K562 treated with DMSO at 1 percent for 4 hours (cell line): ENCODE measurements around the gene RAB5A. TPM values are rescaled to one million over a fixed set of nuclear protein-coding genes. Genes with fewer than 3 reads are reported as not detected.

Source experiments
- total RNA-seq: library from RNA; unstranded; fragments of 300-600 nt; gene quantifications from 2 replicates; pipeline ENCODE4 v1.2.3, GENCODE V29; 2022; ENCODE audit not compliant: insufficient read depth

Gene RAB5A, protein sequence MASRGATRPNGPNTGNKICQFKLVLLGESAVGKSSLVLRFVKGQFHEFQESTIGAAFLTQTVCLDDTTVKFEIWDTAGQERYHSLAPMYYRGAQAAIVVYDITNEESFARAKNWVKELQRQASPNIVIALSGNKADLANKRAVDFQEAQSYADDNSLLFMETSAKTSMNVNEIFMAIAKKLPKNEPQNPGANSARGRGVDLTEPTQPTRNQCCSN
- total RNA-seq, result 24.6 and 29.1 TPM in 2 replicates

DNA sequence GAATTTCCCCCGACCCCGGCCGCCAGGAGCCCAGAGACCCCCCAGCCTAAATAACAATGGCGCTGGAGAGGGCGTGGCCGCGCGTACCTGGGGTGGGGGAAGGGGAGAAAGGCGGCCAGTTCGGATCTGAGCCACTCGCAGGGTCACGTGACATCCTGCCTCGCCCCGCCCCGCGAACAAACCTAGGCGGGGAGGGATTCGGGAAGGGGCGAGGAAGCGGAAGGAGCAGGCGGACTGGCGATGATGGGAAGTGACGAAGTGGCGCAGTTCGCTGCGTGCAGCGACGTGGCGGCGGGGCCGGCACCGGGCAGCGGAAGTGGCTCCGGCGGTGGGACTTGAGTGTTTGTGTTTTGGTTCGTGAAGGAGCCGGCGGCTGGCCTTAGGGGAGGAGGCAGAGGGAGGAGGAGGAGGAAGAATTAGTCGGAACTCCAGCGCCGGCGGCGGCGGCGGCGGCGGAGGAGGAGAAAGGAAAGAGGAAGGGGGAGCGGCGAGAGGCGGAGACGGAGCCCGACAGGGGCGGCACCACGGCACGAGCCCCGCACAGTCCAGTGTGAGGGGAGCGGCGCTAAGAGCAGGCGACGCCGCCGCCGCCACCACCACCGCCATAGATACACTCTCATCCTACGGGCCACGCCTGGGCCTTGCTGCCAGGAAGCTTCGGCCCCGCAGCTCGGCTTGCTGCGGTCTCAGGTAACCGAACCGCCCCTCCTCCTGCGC is at the start of gene RAB5A:
RAB5A (plus strand) TSS at position 266 of the 717 bp plus-strand sequence. CDS start 3,802 bp downstream, outside the sequence.

DNA sequence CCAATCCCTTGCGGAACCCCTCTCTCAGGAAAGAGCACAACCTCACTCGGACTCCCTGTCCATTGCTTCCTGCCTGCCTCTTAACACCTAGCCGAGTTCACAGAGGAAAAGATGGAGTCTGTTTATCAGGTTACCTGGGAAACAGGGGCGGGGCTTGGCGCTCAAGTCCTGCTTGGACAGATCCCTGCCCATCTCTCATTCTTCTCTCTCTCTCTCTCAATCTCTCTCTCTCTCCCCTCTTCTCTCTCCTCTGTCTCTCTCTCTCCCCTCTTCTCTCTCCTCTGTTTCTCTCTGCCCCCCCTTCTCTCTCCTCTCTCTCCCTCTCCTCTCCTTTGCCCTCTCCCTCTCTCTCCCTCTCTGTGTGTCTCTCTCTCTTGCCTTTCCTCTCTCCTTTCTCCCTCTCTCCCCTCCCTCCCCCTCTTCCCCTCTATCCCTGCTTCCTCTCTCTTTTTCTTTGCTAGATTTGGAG is 12.8 kb upstream of the RAB5A start, which contains the start of gene EFHB:
EFHB (minus strand) TSS at position 120 of the 469 bp plus-strand sequence. CDS start 199 bp downstream, outside the sequence.

DNA sequence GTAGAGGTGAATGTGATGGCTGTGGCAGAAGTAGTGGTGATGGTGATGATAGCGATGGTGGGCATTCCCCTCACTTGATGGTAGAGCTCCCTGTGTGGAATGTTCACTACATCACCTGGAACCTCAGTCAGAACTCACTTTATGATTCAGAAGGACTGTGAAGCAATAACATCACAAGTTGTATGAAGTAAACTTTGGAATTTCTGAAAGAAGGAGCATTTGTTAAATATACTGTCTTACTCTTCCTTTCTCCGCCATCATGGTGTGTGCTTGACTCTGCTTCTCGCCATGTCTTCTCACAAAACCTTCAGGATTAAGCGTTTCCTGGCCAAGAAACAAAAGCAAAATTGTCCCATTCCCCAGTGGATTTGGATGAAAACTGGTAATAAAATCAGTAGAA is 65.3 kb downstream of the RAB5A start, which contains the start of gene PP2D1:
PP2D1 (minus strand) TSS at position 101 of the 400 bp plus-strand sequence. CDS start 192 bp downstream, outside the sequence.

Other genes with a start within 250 kb of the RAB5A start
- gene EFHB, start 12.9 kb upstream of the RAB5A start, total RNA-seq, result 2.5 and 2.8 TPM in 2 replicates
- gene PP2D1, start 65.2 kb downstream of the RAB5A start, total RNA-seq, result not detected in 2 replicates
- 7.8 and 12.0 TPM in 2 replicates for gene KAT2B, start 93.3 kb downstream of the RAB5A start, total RNA-seq
- gene SGO1, start 239.1 kb downstream of the RAB5A start, total RNA-seq, result 12.1 and 16.7 TPM in 2 replicates